ENCODE data around the gene MAGEA12.
"Not testable (repeated sequence)": the region's sequence is repeated elsewhere in the genome, so short reads cannot be mapped to it uniquely, and the experiment has no call there.

The MAGEA12 gene, protein sequence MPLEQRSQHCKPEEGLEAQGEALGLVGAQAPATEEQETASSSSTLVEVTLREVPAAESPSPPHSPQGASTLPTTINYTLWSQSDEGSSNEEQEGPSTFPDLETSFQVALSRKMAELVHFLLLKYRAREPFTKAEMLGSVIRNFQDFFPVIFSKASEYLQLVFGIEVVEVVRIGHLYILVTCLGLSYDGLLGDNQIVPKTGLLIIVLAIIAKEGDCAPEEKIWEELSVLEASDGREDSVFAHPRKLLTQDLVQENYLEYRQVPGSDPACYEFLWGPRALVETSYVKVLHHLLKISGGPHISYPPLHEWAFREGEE

DNA sequence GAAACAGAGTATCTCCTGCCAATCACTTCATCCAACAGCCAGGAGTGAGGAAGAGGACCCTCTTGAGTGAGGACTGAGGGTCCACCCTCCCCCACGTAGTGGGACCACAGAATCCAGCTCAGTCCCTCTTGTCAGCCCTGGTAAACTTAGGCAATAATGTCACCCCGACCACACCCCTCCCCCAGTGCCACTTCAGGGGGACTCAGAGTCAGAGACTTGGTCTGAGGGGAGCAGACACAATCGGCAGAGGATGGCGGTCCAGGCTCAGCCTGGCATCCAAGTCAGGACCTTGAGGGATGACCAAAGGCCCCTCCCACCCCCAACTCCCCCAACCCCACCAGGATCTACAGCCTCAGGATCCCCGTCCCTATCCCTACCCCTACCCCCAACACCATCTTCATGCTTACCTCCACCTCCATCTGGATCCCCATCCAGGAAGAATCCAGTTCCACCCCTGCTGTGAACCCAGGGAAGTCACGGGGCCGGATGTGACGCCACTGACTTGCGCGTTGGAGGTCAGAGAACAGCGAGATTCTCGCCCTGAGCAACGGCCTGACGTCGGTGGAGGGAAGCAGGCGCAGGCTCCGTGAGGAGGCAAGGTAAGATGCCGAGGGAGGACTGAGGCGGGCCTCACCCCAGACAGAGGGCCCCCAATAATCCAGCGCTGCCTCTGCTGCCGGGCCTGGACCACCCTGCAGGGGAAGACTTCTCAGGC lies at the start of gene MAGEA12, which contains the start of gene CSAG1:
Gene MAGEA12 (plus strand): TSS at position 497 of the 715 bp plus-strand sequence. CDS start 2,405 bp downstream, outside the sequence.
Gene CSAG1 (minus strand): TSS at position 461 of the 715 bp plus-strand sequence. CDS start 1,261 bp downstream, outside the sequence.
- DNase-seq (ENCODE audit: low read depth), result no peak

DNA sequence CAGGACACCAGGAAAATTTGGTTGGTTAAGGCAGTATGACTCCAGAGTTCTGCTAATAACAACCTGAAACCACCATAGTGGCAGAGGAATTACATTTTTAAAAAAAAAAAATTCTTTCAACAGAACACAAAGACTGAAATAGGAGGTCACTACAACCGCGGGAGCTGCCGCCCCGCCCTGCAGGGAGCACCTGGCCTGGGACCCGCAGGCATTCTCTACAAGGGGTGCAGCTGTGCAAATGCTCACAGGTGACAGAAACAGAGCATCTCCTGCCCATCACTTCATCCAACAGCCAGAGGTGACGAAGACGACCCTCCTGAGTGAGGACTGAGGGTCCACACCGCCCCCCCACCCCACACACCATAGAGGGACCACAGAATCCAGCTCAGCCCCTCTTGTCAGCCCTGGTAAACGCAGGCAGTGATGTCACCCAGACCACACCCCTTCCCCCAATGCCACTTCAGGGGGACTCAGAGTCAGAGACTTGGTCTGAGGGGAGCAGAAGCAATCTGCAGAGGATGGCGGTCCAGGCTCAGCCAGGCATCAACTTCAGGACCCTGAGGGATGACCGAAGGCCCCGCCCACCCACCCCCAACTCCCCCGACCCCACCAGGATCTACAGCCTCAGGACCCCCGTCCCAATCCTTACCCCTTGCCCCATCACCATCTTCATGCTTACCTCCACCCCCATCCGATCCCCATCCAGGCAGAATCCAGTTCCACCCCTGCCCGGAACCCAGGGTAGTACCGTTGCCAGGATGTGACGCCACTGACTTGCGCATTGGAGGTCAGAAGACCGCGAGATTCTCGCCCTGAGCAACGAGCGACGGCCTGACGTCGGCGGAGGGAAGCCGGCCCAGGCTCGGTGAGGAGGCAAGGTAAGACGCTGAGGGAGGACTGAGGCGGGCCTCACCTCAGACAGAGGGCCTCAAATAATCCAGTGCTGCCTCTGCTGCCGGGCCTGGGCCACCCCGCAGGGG lies 35.3 kb upstream of the MAGEA12 start, which contains the start of gene MAGEA3:
Gene MAGEA3 (plus strand): TSS at position 843 of the 980 bp plus-strand sequence. CDS start 2,039 bp downstream, outside the sequence.
- DNase-seq (ENCODE audit: low read depth), result not testable (repeated sequence)

DNA sequence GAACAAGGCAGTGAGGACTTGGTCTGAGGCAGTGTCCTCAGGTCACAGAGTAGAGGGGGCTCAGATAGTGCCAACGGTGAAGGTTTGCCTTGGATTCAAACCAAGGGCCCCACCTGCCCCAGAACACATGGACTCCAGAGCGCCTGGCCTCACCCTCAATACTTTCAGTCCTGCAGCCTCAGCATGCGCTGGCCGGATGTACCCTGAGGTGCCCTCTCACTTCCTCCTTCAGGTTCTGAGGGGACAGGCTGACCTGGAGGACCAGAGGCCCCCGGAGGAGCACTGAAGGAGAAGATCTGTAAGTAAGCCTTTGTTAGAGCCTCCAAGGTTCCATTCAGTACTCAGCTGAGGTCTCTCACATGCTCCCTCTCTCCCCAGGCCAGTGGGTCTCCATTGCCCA lies 33.2 kb upstream of the MAGEA12 start:
- DNase-seq (ENCODE audit: low read depth), result not testable (repeated sequence)

DNA sequence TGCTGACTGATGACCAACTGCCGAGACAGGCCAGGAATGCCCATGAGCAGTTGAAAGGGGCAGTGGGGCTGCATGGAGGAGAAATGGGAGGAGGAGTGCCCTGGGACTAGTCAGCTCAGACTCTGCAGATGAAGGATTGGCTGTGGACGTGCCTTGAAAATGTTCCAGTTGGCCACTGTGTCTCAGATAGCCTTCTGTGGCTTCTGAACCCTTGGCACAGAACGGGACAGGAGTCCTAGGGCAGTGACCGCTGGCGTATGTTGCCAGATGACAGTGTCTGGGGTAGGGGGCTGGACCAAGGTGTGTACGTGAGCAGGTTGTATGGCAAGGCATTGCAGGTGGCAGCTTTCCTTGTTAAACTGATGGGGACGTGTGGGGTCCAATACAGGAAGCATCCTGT lies 27.1 kb upstream of the MAGEA12 start:
- DNase-seq (ENCODE audit: low read depth), result not testable (repeated sequence)

DNA sequence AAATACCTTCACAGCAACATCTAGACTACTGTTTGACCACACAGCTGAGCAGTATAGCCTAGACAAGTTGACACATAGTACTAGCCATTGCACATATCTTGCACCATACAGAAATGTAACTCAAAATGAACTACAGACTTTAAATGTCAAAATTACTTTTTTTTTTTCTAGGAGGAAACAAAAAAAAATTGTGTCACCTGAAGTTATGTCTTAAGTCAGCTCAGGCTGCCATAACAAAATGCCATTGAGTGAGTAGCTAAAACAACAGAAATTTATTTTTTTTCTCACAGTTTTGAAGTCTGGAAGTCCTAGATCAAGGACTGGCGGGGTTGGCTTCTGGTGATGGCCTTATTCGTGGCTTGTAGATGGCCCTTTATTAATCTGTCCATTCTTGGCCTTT lies 24.4 kb upstream of the MAGEA12 start, which contains the start of gene CSAG2:
Gene CSAG2 (minus strand): TSS at position 101 of the 400 bp plus-strand sequence. CDS start 161 bp downstream, outside the sequence.
- not testable (repeated sequence) for DNase-seq (ENCODE audit: low read depth)

DNA sequence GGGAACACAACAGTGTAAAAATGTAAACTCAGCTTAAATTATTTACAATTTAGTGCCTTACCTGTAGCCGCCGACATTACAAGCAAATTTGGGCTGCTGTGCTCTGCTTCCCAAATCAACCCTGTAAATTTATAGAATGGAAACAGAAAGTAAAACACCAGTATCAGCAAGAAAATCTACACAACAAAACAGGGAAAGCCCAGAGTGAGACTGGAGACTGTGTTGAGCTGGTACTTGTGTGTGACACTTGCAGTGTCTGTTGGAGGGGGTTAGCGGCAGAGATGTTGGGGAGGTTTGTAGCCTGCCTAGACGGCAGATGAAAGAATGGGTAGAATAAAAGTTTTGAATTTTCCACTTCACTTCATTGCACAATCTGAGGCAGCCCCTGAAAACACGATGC lies 20.4 kb upstream of the MAGEA12 start:
- DNase-seq (ENCODE audit: low read depth), result not testable (repeated sequence)

DNA sequence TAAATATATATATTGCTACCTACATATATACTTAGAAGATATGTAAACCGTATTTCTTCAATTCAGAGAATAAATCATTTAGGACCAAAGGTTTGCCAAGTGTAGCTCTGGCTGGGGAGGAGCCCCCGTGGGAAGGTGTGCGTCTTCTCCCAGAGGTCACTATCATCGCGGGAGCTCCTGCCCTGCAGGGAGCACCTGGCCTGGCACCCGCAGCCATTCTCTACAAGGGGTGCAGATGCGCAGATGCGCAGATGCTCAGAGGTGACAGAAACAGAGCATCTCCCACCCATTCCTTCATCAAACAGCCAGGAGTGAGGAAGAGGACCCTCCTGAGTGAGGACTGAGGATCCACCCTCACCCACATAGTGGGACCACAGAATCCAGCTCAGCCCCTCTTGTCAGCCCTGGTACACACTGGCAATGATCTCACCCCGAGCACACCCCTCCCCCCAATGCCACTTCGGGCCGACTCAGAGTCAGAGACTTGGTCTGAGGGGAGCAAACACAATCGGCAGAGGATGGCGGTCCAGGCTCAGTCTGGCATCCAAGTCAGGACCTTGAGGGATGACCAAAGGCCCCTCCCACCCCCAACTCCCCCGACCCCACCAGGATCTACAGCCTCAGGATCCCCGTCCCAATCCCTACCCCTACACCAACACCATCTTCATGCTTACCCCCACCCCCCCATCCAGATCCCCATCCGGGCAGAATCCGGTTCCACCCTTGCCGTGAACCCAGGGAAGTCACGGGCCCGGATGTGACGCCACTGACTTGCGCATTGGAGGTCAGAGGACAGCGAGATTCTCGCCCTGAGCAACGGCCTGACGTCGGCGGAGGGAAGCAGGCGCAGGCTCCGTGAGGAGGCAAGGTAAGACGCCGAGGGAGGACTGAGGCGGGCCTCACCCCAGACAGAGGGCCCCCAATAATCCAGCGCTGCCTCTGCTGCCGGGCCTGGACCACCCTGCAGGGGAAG lies 19.5 kb upstream of the MAGEA12 start, which contains the start of gene MAGEA2B:
Gene MAGEA2B (plus strand): TSS at position 814 of the 973 bp plus-strand sequence. CDS start 2,479 bp downstream, outside the sequence.
- DNase-seq (ENCODE audit: low read depth), result not testable (repeated sequence)

DNA sequence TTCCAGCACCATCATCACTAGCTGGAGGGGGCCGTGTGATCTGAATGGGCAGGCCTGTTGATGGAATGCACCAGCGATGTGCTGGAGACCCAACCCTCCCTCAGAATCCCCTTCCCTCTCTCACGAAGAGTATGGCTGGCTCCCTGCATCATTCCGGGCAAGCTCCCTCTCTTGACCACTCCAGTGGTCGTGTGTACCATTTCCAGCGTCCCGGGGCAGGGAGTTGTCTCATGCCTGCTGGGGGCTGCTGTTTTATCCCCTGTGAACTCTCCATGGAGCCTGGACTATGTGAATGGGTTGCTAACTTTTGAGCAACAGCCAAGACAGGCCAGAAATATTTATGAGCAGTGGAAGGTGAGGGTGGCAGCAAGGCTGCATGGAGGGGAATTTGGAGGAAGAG lies 8.1 kb upstream of the MAGEA12 start:
- no peak for DNase-seq (ENCODE audit: low read depth)

DNA sequence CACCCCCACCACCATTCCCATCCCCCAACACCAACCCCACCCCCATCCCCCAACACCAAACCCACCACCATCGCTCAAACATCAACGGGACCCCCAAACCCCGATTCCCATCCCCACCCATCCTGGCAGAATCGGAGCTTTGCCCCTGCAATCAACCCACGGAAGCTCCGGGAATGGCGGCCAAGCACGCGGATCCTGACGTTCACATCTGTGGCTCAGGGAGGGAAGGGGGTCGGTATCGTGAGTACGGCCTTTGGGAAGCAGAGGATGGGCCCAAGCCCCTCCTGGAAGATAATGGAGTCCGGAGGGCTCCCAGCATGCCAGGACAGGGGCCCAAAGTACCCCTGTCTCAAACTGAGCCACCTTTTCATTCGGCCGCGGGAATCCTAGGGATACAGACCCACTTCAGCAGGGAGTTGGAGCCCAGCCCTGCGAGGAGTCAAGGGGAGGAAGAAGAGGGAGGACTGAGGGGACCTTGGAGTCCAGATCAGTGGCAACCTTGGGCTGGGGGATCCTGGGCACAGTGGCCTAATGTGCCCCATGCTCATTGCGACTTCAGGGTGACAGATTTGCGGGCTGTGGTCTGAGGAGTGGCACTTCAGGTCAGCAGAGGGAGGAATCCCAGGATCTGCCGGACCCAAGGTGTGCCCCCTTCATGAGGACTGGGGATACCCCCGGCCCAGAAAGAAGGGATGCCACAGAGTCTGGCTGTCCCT lies 744 bp downstream of the MAGEA12 start:
- not testable (repeated sequence) for DNase-seq (ENCODE audit: low read depth)

DNA sequence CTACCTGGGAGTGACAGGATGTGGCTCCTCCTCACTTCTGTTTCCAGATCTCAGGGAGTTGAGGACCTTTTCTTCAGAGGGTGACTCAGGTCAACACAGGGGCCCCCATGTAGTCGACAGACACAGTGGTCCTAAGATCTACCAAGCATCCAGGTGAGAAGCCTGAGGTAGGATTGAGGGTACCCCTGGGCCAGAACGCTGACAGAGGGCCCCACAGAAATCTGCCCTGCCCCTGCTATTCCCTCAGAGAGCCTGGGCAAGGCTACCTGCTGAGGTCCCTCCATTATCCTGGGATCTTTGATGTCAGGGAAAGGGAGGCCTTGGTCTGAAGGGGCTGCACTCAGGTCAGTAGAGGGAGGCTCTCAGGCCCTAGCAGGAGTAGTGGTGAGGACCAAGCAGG lies 1.5 kb downstream of the MAGEA12 start:
- no peak for DNase-seq (ENCODE audit: low read depth)

DNA sequence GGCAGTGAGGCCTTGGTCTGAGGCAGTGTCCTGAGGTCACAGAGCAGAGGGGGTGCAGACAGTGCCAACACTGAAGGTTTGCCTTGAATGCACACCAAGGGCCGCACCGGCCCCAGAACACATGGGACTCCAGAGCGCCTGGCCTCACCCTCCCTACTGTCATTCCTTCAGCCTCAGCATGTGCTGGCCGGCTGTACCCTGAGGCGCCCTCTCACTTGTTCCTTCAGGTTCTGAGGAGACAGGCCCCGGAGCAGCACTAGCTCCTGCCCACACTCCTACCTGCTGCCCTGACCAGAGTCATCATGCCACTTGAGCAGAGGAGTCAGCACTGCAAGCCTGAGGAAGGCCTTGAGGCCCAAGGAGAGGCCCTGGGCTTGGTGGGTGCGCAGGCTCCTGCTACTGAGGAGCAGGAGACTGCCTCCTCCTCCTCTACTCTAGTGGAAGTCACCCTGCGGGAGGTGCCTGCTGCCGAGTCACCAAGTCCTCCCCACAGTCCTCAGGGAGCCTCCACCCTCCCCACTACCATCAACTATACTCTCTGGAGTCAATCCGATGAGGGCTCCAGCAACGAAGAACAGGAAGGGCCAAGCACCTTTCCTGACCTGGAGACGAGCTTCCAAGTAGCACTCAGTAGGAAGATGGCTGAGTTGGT lies 2.4 kb downstream of the MAGEA12 start:
- no peak for DNase-seq (ENCODE audit: low read depth)

DNA sequence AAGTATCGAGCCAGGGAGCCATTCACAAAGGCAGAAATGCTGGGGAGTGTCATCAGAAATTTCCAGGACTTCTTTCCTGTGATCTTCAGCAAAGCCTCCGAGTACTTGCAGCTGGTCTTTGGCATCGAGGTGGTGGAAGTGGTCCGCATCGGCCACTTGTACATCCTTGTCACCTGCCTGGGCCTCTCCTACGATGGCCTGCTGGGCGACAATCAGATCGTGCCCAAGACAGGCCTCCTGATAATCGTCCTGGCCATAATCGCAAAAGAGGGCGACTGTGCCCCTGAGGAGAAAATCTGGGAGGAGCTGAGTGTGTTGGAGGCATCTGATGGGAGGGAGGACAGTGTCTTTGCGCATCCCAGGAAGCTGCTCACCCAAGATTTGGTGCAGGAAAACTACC lies 3.0 kb downstream of the MAGEA12 start:
- DNase-seq (ENCODE audit: low read depth), result not testable (repeated sequence)

DNA sequence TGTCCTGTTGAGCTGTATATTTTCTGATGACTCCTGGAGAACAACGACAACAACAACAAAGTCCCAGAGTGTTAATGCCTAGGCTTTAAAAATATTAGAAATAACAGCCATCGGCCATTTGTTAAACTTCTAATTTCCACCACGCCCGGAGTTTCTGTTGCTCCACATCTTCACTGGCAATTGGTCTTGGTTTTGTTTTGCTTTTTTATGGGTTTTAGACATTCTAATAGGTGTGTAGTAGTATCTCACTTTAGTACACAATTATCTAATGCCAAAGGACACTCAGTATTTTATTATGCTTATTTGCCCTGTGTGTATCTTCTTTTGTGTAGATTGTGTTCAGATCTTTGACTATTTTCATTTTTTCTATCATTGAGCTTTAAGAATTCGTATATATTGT lies 5.0 kb downstream of the MAGEA12 start:
- no peak for DNase-seq (ENCODE audit: low read depth)

DNA sequence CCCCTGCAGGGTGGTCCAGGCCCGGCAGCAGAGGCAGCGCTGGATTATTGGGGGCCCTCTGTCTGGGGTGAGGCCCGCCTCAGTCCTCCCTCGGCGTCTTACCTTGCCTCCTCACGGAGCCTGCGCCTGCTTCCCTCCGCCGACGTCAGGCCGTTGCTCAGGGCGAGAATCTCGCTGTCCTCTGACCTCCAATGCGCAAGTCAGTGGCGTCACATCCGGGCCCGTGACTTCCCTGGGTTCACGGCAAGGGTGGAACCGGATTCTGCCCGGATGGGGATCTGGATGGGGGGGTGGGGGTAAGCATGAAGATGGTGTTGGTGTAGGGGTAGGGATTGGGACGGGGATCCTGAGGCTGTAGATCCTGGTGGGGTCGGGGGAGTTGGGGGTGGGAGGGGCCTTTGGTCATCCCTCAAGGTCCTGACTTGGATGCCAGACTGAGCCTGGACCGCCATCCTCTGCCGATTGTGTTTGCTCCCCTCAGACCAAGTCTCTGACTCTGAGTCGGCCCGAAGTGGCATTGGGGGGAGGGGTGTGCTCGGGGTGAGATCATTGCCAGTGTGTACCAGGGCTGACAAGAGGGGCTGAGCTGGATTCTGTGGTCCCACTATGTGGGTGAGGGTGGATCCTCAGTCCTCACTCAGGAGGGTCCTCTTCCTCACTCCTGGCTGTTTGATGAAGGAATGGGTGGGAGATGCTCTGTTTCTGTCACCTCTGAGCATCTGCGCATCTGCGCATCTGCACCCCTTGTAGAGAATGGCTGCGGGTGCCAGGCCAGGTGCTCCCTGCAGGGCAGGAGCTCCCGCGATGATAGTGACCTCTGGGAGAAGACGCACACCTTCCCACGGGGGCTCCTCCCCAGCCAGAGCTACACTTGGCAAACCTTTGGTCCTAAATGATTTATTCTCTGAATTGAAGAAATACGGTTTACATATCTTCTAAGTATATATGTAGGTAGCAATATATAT lies 20.4 kb downstream of the MAGEA12 start, which contains the start of gene MAGEA2:
Gene MAGEA2 (minus strand): TSS at position 157 of the 965 bp plus-strand sequence. CDS start 2,479 bp downstream, outside the sequence.
- DNase-seq (ENCODE audit: low read depth), result not testable (repeated sequence)

DNA sequence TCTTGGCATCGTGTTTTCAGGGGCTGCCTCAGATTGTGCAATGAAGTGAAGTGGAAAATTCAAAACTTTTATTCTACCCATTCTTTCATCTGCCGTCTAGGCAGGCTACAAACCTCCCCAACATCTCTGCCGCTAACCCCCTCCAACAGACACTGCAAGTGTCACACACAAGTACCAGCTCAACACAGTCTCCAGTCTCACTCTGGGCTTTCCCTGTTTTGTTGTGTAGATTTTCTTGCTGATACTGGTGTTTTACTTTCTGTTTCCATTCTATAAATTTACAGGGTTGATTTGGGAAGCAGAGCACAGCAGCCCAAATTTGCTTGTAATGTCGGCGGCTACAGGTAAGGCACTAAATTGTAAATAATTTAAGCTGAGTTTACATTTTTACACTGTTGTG lies 21.3 kb downstream of the MAGEA12 start:
- not testable (repeated sequence) for DNase-seq (ENCODE audit: low read depth)

DNA sequence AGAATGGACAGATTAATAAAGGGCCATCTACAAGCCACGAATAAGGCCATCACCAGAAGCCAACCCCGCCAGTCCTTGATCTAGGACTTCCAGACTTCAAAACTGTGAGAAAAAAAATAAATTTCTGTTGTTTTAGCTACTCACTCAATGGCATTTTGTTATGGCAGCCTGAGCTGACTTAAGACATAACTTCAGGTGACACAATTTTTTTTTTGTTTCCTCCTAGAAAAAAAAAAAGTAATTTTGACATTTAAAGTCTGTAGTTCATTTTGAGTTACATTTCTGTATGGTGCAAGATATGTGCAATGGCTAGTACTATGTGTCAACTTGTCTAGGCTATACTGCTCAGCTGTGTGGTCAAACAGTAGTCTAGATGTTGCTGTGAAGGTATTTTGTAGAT lies 25.4 kb downstream of the MAGEA12 start, which contains the start of gene CSAG3:
Gene CSAG3 (plus strand): TSS at position 301 of the 400 bp plus-strand sequence.
- not testable (repeated sequence) for DNase-seq (ENCODE audit: low read depth)

DNA sequence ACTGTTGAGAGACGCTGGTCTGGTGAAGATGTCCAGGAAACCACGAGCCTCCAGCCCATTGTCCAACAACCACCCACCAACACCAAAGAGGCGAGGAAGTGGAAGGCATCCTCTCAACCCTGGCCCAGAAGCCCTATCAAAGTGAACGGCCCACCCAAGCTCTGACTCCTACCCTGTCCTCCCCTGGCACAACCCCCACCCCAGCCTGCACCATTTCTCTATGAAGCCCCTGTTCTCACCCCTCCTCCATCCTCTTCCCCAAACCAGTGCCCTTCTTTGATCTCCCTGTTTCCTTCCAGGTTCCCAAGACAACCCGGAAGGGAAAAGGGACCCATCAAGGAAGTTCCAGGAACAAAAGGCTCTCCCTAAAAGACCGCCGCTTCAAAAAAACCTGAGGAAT lies 26.0 kb downstream of the MAGEA12 start:
- DNase-seq (ENCODE audit: low read depth), result not testable (repeated sequence)

DNA sequence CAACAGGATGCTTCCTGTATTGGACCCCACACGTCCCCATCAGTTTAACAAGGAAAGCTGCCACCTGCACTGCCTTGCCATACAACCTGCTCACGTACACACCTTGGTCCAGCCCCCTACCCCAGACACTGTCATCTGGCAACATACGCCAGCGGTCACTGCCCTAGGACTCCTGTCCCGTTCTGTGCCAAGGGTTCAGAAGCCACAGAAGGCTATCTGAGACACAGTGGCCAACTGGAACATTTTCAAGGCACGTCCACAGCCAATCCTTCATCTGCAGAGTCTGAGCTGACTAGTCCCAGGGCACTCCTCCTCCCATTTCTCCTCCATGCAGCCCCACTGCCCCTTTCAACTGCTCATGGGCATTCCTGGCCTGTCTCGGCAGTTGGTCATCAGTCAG lies 28.0 kb downstream of the MAGEA12 start:
- not testable (repeated sequence) for DNase-seq (ENCODE audit: low read depth)

All from EH (cell line).